SK-N-SH treated with all-trans-retinoic acid at 6 μM for 48 hours (cell line): ENCODE results near the gene CNTNAP1.

Experiments
- CSDC2 ChIP-seq: fragments of 250-450 bp; sonication (Bioruptor Pico); IDR thresholded peaks from 2 replicates; pipeline ENCODE4 v1.5.0; 2020; ENCODE audit warnings: mild to moderate bottlenecking, moderate library complexity
- GLIS3 ChIP-seq: fragments of 250-450 bp; sonication (Bioruptor Pico); IDR thresholded peaks from 2 replicates; pipeline ENCODE4 v1.5.0; 2020; ENCODE audit warnings: mild to moderate bottlenecking, moderate library complexity
- OSR1 ChIP-seq: fragments of 250-450 bp; sonication (Bioruptor Pico); IDR thresholded peaks from 2 replicates; pipeline ENCODE4 v1.8.0; 2022; ENCODE audit warnings: moderate library complexity, mild to moderate bottlenecking, inconsistent platforms

DNA sequence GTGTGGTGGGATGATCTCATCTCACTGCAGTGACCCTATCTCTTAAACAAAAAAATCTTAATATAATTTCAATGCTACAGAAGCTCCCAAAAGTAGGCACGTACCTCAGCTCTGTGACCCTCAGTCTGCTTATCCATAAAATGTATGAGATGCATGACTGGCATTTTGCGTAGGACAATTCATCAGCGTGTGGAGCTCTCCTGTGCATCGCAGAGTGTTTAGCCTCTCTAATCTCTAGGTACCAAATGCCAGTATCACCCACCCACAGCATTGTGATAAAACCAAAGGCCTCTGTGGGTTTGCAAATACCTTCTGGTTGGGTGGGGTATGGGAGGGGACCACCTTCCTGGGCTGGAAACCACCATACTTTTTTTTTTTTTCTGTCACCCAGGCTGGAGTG lies 42.2 kb upstream of the CNTNAP1 start:
- TF ChIP-seq GLIS3 (no peak), CSDC2 (CRISPR knock-in tag) (no peak), OSR1 (CRISPR knock-in tag) (no peak)
